ENCODE data around the gene SRRM2. TPM values are rescaled to one million over a fixed set of nuclear protein-coding genes. Genes with fewer than 3 reads are reported as not detected.

The SRRM2 gene
- total and polyA plus RNA-seq, 2 experiments from 2014 or later, result 321 to 592 TPM

DNA sequence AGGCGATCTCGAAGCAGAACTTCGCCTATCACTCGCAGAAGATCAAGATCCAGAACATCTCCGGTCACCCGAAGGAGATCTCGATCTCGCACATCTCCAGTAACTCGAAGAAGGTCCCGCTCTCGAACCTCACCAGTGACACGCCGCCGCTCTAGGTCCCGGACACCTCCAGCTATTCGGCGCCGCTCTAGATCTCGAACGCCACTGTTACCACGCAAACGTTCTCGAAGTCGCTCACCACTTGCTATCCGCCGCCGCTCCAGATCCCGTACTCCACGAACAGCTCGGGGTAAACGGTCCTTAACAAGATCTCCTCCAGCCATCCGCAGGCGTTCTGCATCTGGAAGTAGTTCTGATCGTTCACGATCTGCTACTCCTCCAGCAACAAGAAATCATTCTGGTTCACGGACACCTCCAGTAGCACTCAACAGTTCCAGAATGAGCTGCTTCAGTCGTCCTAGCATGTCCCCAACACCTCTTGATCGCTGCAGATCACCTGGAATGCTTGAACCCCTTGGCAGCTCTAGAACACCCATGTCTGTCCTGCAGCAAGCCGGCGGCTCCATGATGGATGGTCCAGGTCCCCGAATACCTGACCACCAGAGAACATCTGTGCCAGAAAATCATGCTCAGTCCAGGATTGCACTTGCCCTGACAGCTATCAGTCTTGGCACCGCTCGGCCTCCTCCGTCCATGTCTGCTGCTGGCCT is 14.1 kb downstream of the SRRM2 start:
- DNase-seq (ENCODE audit: low read depth in 1 of 2, low spot score in 1 of 2), result no peak
- TF ChIP-seq, protein P1, sequence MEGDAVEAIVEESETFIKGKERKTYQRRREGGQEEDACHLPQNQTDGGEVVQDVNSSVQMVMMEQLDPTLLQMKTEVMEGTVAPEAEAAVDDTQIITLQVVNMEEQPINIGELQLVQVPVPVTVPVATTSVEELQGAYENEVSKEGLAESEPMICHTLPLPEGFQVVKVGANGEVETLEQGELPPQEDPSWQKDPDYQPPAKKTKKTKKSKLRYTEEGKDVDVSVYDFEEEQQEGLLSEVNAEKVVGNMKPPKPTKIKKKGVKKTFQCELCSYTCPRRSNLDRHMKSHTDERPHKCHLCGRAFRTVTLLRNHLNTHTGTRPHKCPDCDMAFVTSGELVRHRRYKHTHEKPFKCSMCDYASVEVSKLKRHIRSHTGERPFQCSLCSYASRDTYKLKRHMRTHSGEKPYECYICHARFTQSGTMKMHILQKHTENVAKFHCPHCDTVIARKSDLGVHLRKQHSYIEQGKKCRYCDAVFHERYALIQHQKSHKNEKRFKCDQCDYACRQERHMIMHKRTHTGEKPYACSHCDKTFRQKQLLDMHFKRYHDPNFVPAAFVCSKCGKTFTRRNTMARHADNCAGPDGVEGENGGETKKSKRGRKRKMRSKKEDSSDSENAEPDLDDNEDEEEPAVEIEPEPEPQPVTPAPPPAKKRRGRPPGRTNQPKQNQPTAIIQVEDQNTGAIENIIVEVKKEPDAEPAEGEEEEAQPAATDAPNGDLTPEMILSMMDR (IDR thresholded peaks at IDR 0.05; ENCODE audit: low read depth, low read length), result no peak
- H3K36me3 ChIP-seq, result peaks cover 100% of the 10 kb centered on the region
- no peaks in the 10 kb centered on the region for H3K9me3 ChIP-seq (ENCODE audit: low read depth)
- H3K4me3 ChIP-seq, result no peak overlapping the region
- H3K4me1 ChIP-seq (ENCODE audit: low read depth), result no peaks in the 10 kb centered on the region
- no peak overlapping the region for H3K27ac ChIP-seq
- peaks cover 4% of the 10 kb centered on the region for H3K27me3 ChIP-seq

DNA sequence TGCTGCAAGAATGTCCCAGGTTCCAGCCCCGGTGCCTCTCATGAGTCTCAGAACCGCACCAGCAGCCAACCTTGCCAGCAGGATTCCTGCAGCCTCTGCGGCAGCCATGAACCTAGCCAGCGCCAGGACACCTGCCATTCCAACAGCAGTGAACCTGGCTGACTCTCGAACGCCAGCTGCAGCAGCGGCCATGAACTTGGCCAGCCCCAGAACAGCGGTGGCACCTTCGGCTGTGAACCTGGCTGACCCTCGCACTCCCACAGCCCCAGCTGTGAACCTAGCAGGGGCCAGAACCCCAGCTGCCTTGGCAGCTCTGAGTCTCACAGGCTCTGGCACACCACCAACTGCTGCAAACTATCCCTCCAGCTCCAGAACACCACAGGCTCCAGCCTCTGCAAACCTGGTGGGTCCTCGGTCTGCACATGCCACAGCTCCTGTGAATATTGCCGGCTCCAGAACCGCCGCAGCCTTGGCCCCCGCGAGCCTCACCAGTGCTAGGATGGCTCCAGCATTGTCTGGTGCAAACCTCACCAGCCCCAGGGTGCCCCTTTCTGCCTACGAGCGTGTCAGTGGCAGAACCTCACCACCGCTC is 14.8 kb downstream of the SRRM2 start:
- TF ChIP-seq, protein P1 (IDR thresholded peaks at IDR 0.05; ENCODE audit: low read depth, low read length), result no peak
- Histone ChIP-seq H3K4me3 (no peak overlapping the region), H3K4me1 (ENCODE audit: low read depth) (no peaks in the 10 kb centered on the region), H3K27me3 (peaks cover 3% of the 10 kb centered on the region), H3K9me3 (ENCODE audit: low read depth) (no peaks in the 10 kb centered on the region), H3K27ac (no peak overlapping the region), H3K36me3 (peaks cover 95% of the 10 kb centered on the region)
- no peak for DNase-seq (ENCODE audit: low read depth in 1 of 2, low spot score in 1 of 2)

DNA sequence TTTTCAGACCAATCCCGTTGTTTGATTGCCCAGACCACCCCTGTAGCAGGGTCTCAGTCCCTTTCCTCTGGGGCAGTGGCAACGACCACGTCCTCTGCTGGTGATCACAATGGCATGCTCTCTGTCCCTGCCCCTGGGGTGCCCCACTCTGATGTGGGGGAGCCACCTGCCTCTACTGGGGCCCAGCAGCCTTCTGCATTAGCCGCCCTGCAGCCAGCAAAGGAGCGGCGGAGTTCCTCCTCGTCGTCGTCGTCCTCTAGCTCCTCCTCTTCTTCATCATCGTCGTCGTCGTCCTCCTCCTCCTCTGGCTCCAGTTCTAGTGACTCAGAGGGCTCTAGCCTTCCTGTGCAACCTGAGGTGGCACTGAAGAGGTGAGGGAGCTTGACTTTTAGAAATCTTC is 15.5 kb downstream of the SRRM2 start:
- no peak overlapping the region for H3K4me3 ChIP-seq
- peaks cover 88% of the 10 kb centered on the region for H3K36me3 ChIP-seq
- no peaks in the 10 kb centered on the region for H3K9me3 ChIP-seq (ENCODE audit: low read depth)
- DNase-seq (ENCODE audit: low read depth in 1 of 2, low spot score in 1 of 2), result no peak
- no peaks in the 10 kb centered on the region for H3K4me1 ChIP-seq (ENCODE audit: low read depth)
- no peak overlapping the region for H3K27ac ChIP-seq
- no peaks in the 10 kb centered on the region for H3K27me3 ChIP-seq
- TF ChIP-seq, protein P1 (IDR thresholded peaks at IDR 0.05; ENCODE audit: low read depth, low read length), result no peak

DNA sequence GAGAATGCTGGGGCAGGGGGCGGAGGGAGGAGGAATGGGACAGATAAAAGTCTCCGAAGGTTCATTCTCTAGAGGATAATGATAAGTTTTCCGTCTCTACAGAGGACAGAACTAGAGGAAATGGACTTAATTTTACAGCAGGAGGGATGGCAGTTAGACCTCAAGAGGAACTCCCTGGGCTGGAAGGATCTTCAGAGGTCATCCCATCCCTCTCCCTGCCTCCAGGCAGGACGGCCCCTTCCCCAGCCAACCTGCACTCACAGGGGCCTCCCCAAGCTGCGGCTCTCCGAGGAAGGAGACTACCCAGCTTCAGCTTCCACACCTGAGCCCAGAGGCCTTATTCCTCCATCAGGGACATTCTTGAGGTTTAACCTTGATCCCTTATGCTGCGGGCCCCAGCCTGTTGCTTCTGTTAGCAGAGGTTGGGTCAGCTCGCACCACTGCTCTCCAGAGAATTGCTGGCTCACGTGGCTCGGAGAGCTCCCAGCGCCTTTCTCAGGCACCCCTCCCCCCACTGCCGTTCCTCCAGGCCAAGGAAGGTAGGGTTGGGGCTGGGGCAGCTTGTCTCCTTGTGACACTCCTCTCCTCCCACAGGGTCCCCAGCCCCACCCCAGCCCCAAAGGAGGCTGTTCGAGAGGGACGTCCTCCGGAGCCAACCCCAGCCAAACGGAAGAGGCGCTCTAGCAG is 16.1 kb downstream of the SRRM2 start:
- Histone ChIP-seq H3K9me3 (ENCODE audit: low read depth) (no peaks in the 10 kb centered on the region), H3K4me3 (no peak overlapping the region), H3K27me3 (no peaks in the 10 kb centered on the region), H3K36me3 (peaks cover 86% of the 10 kb centered on the region), H3K4me1 (ENCODE audit: low read depth) (no peaks in the 10 kb centered on the region), H3K27ac (peak overlapping the region; percentile 60)
- TF ChIP-seq, protein P1 (IDR thresholded peaks at IDR 0.05; ENCODE audit: low read depth, low read length), result no peak
- DNase-seq (ENCODE audit: low read depth in 1 of 2, low spot score in 1 of 2), result peak in 1 of 2 donors; percentile 33

DNA sequence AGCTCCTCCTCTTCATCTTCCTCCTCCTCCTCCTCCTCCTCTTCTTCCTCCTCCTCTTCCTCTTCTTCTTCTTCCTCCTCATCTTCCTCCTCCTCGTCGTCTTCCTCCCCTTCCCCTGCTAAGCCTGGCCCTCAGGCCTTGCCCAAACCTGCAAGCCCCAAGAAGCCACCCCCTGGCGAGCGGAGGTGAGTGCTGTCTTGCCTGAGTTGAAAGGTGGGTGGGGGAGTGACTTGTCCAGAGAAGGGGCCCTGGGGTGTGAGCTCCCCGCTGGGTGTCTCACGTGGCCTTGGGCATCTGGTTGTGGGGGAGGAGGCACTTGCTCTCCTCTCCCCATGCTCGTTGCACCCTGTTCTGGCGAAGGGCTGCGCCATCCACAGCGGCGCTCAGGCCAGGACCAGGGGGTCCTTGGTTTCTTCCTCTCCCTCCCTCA is 16.7 kb downstream of the SRRM2 start:
- Histone ChIP-seq H3K9me3 (ENCODE audit: low read depth) (no peaks in the 10 kb centered on the region), H3K4me3 (no peak overlapping the region), H3K27ac (peak overlapping the region; percentile 60), H3K27me3 (no peaks in the 10 kb centered on the region), H3K36me3 (peaks cover 82% of the 10 kb centered on the region), H3K4me1 (ENCODE audit: low read depth) (no peaks in the 10 kb centered on the region)
- DNase-seq (ENCODE audit: low read depth in 1 of 2, low spot score in 1 of 2), result no peak
- TF ChIP-seq, protein P1 (IDR thresholded peaks at IDR 0.05; ENCODE audit: low read depth, low read length), result no peak
